COLO668 (cell line): ENCODE measurements around the gene GRK6.

Experiments
- DNase-seq: peaks from one replicate; lab custom pipeline; 2025; ENCODE audit not compliant: unreplicated experiment; lab: John Stamatoyannopoulos, UW

Gene GRK6

DNA sequence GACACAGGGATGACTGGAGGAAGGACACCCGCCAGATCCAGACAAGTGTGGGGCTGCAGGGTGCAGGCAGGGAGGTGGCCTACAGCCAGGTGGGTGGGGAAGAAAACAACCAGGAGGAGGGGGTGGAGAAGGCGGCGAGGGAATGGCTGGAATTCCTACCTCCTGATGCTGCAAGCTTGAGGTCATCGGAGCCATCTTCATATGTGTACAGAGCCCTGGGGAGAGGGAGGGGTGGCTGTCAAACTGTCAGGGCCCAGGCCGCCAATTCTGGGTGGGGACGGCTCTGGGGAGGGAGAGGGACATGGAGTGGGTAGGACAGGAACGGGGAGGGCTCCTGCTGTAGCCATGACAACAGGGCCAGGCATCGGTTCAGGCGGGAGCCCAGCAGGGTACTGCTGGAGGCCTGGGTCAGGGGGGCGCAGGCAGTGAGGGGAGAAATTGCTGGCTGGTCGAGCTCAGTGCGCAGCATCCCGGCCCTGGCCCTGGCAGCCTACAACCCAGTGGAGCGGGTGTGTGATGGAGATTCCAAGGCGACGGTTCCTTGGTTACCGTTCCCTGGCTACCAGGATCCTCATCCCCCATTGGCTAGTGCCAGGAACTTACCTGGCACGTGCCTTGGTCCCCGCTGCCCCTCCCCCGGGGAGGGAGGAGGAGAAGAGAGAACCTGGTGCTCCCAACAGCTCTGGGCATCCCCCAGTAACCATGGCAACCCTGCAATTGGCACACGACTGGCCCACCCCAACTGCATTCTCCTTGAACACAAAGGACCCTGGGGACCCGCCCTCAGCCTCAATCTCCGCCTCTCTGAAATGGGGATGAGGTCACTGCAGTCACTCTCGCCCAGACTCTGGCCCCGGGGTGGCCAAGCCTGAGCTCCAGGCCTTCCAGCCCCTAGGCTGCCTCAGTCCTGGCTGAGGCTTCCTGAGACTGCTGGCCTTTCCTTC, 42.5 kb downstream of the GRK6 start:
- DNase-seq: no peak

- no peak for DNase-seq
These were observed 43.5 kb downstream of the GRK6 start for GRCh38 chr5:177469750-177470525.

DNA sequence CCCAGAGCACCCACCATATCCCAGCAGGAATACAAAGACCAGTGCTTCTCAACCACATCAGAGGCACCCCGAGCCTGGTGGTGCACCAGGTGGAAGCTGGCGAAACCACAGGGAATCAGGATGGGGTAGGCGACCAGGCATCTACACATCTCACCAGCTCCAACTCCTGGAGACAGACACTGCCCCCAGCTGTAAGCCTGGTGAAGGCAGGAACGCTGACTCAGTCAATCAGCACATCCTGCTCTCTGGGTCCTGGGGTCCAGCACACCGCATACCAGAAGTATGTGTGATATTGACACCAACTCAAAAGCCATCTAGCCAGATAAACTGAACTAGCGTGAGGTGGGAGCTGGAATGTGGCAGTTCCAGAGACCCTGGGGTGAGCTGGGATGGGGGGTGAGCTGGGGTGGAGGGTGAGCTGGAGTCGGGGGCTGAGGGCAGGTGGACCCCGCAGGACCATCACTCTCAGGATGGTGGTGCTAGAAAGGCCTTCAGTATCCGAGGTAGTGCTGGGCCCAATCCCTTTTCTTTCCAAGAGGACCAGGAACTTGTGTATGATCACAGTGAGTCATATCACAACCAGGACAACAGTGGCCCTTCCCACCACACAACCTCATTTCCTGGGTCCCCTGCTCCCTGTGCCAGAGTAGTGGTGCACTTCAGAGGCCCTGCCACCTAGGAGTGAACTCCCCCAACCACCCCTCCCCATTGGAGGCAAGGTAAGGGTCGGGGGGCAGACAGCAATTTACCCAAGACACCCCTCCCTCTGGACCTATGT, 44.5 kb downstream of the GRK6 start:
- DNase-seq: no peak

GRCh38 chr5:177471610-177472356, 45.3 kb downstream of the GRK6 start:
- DNase-seq: no peak

DNA sequence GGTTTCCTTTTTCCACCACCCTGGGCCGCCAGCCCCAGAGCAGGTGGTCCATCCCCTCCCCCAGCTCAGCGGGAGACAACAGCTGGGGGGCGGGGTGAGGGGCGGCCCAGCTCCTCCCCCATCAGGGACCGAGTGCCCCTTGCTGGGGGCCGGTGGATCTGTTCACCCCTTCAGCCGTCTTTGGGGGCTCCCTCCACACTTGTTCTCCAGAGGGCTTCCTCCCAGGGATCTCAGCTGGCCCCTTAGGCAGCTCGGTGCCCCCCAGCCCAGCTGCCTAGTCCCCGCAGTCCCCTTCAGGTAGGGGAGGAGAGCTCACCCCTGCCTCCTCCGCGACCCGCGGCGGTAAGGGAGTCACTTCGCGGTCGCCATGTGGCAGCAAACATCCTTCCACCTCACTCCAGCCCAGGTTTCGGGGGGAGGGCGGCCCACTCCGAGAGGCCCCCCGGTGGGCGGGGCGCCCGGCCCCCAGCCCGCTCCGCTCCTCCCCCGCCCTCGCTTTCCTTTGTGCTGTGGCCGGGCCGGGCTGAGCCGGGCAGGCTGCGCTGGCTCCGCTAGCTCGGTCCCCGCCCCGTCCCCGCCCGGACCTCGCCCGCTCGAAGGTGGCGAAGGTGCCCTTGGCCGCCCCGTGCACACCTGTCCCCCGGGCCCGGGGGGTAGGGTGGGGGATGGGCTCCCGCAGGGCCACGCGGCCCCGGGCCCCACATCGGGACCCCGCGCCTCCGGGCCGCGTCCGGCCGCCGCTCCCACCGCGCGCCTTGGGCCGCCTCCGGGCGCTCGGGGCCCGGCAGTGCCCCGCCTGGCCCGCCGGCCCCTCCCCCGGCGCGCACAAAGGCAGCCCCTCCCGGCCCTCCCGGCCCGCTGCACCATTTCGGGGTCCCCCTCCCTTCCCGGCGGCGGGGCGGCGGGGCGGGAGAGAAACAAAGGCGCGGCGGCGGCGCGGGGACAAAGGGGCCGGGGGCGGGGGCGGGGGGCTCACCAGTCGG, 46.3 kb downstream of the GRK6 start:
- DNase-seq: peak; percentile 13

DNA sequence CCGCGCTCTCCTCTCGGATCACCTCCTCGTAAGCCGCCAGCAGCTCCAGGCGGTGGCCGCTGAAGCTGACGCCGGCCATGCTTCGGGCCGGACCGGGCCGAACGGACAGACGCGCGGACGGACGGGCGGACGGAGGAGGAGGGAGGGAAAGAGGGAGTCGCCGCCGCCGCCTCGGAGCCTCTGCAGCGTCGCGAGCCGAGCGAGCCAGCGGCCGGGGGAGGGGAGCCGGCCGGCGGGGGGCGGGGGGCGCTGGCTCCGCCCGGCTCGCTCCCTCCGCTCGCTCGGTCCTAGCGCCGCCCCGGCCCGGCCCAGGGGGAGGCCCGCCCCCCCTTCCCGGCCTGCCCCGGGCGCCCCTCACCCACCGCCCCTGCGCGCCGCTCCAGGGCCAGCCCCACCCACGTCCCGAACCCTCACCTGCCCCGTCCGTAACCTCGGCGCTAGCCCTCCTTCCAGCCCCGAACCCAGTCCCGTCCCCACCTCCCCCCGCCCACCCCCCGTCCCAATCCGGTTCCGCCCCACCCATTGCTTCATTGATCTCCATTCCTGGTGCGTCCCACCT, 47.0 kb downstream of the GRK6 start, which contains the start of gene DBN1:
Gene DBN1 (minus strand): TSS at position 192 of the 559 bp plus-strand sequence. CDS start 113 bp downstream, at position 79.
- peak; percentile 22 for DNase-seq

- no peak for DNase-seq
These were observed 47.6 kb downstream of the GRK6 start for GRCh38 chr5:177474002-177474476.

DNA sequence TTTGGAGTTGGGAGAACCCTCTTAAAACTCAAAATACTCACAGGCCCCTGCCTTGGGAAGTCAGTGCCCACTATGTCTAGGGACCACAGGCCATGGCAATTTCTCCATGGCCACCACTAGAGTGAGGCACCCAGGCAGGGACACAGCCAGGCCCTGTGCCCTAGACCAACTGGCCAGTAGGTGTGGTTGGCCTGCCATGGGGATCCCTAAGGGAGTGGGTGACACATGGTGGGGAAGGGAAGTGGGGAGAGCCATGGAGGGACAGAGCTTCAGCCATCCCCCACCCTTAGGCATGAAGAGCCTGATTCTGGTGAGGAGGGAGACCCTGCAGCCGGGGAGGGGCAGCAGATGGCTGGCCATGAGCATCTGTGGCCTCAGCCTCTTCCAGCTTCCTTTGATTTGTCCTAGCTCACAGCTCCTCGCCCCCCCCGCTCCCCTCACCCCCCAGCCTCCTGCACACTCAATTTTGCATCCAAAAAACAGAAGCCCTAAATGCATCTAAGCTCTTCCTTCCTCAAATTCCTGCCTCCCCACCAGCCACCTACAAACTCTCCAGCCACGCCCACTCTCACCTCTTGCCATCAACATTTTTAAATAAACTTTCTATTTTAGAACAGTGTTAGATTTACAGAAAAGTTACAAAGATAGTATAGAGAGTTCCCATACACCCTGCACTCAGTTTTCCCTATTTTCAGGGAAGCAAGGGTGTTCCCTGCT, 48.5 kb downstream of the GRK6 start:
- no peak for DNase-seq

GRCh38 chr5:177475563-177476427, 49.3 kb downstream of the GRK6 start:
- DNase-seq: no peak

- no peak for DNase-seq
These were observed 50.2 kb downstream of the GRK6 start for GRCh38 chr5:177476531-177477233.

DNA sequence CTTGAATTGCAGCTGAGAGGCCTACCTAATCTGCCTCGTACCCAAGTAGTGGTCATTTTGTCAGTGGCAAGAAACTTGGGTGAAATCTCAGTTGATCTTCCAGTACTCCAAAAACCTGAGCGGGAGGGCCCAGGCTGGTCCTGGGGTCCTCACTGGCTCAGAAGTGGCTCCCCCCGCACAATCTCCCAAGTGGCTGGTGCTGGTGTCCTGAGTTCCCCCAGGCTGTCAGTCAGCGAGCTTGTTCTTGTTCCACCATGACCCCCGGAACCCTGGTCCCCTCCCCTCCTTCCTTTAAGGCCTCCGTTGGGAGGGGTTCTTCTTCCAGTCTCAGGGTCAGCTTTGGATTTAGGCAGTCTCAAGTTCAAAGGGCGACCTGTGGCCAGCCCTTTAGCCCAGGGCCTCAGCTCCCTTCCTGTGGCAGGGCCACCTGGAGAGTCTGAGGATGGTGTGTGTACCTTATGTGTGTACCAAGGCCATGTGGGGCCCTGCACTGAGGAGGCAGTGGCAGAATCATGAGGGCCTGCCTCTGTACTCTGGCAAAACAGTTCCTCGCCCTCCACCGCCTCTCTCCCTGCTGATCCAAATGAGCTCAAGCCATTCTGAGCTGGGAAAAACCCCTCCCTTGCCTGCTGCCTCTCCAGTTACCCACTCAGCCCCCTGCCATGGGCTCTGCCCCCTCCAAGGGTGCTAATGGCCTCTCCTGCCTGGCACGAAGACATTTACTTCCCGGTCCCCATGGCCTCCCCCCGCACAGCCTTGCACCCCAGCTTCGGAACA, 51.4 kb downstream of the GRK6 start:
- DNase-seq: no peak

DNA sequence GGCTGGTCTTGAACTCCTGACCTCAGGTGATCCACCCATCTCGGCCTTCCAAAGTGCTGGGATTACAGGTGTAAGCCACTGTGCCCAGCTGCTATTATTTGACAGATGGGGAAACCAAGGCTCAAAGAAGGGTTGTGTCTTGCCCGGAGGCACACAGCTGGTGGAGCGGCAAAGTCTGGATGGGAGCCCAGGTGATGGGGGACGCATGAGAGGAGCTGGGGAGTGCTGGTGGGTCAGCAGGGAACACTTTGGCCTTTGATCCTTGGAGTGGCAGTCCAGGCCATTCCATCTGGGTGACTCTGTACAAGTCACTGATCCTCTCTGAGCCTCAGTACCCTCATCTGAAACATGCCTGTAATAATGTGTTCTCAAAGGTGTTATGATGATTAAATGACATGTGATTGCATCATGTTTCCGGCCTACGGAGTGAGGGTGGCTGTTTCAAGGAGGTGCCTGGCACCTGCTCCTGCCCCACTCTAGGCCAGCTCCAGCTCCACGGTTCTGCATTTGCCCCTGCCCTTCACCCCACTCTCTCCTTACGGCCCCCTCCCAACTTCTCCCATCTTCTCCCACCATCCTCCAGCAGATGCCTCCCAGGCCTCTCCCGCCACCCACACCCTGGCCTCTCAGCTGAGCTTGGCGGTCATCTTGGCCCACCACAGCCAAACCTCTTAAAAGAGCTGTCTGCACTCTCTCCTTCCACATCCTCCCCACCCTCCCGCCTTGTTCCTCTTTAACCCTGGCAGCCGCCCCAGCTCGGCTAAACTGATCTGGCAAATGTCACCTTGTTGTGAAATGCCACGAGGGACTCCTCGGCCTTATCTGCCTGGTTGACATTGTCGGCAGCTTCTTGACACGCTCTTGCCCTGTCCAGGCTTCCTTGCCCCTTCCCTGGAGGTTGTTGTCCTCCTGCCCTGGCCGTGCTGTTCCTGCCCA, 52.5 kb downstream of the GRK6 start:
- no peak for DNase-seq

DNA sequence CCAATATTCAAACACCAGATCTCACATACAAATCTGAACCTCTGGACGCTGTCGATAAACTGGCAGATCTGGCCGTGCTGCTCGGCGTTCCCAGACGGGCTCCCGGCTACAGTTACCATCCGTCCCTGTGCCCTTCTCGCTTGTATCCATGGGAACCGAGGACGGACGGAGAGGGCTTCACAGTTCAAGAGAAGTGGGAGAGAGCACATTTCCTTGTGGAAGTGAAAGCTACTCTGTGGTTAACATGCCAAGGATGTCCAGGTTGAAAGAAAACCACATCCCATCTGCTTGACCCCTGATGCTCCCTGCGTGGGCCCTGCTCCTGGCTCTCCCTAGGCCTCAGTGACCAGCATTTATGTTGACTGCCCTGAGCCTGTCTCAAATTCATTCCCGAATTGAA, 53.3 kb downstream of the GRK6 start:
- DNase-seq: no peak

DNA sequence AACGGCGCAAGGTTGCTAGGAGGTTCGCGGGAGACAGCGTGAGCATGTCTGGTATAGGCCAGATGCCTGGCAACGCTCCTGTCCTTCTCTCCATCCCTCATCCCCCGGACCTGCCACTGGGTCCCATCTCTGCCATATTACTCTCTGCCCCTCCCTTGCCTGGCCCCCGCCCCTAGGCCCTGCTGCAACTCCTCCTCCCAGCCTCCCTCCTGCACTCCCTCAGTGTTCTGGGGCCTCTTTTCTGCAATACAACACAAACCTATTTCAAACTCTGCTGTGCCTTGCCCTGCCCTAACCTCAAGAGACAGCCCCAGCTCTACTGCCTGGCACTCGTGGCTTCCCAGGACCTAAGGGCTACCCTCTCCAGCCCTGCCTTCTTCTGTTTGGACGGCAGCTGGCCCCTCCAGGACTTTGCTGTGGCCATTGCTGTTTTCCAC, 55.9 kb downstream of the GRK6 start:
- DNase-seq: no peak

- DNase-seq: no peak
These were observed 56.6 kb downstream of the GRK6 start for GRCh38 chr5:177483042-177483441.
